ENCODE measurements around the gene UROS.

The UROS gene

DNA sequence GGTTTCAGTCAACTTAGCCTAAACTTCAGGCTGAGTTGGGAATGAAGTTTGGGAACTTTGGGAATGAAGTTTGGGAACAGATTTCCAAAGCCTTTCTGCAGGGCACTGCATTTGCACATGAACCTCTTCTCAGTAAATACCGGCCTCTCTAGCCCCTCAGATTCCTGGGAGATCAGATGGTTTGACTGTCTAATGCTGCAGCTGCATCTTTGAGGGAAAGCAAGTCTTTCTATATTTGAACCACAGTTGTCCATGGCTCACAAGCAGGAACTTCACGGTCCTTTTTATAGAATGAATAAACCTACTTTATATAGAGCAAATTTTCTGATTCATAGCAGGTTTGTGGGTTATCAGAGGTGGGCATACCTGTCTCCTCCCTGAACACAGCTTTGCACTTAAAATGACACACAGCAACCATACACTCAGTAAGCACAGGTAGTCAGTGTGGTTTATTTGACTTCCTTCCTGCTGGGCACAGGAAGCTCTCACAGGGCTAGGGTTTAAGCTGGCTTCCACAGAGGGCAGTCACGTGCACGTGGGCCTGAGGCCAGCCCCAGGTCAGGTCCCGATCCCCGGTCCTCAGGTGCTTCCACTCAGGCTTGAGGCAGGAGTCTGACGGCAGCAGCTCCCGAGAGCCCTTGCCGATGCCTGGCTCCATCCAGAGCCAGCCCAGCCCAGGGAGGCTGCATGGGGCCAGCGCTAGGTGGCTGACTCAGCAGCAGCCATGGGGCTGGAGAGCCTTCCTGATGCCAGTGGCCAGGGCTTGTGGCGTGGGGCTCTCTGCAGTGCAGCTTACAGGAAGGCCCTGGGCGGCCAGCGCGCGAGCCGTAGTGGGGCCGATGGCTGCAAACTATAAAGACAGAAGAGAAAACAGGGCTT is 34.7 kb downstream of the UROS start:
- peaks cover 7 to 17% of the 10 kb centered on the region in 2 donors for H3K4me1 Mint-ChIP-seq
- no peak overlapping the region for H3K27ac Mint-ChIP-seq
- DNase-seq (no peak), ATAC-seq (replicated peaks) (no peak)
- H3K36me3 Mint-ChIP-seq, result peaks cover 40 to 50% of the 10 kb centered on the region in 2 donors
- no peaks in the 10 kb centered on the region for H3K9me3 Mint-ChIP-seq
- no peaks in the 10 kb centered on the region for H3K27me3 Mint-ChIP-seq
- no peak overlapping the region for H3K4me3 Mint-ChIP-seq

DNA sequence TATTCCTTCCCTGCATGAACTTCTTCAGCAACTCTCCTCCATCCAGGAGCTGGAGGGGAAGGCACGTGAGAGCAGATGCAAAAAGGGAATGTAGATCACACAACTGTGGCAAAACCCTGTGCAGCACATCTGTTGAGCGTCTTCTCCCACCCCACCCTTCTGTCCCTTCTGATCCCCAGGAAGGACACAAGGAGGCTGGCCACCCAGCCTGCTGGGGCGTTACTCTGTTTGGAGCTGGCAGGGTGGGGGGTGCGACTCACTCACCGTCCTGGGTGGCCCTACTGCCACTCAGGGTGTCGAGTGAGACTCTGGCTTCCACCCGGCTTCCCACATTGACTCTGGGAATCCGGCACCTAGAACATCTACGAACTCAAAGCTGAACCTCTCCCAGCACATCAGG is 37.3 kb downstream of the UROS start:
- DNase-seq, result no peak
- no peaks in the 10 kb centered on the region for H3K9me3 Mint-ChIP-seq

DNA sequence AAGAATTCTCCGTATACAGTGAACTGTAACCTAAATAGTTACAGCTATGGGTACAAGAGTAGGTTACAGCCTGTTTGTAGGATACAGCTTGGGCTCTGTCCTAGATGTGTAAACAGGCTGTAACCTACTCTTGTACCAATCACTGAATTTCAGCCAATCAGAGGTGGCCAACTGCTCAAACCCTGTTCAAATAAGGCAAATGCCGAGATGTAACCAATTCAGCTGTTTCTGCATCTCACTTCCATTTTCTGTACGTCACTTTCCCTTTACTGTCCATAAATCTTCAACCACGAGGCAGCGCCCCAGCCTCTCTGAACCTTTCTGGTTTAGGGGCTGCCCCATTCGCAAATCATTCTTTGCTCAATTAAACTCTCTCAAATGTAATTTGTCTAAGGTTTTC is 39.1 kb downstream of the UROS start:
- peaks cover 26 to 27% of the 10 kb centered on the region in 2 donors for H3K36me3 Mint-ChIP-seq
- H3K4me3 Mint-ChIP-seq, result no peak overlapping the region
- no peaks in the 10 kb centered on the region for H3K9me3 Mint-ChIP-seq
- no peak for DNase-seq
- H3K27me3 Mint-ChIP-seq, result no peaks in the 10 kb centered on the region
- peaks cover 7 to 13% of the 10 kb centered on the region in 2 donors for H3K4me1 Mint-ChIP-seq
- H3K27ac Mint-ChIP-seq, result no peak overlapping the region
- ATAC-seq (replicated peaks), result peak; percentile 66 to 69

More for the DNA sequence above, 37.3 kb downstream of the UROS start:
- Mint-ChIP-seq H3K27ac (no peak overlapping the region), H3K27me3 (no peaks in the 10 kb centered on the region), H3K36me3 (peaks cover 39% of the 10 kb centered on the region in 2 donors), H3K4me3 (no peak overlapping the region), H3K4me1 (peaks cover 7 to 17% of the 10 kb centered on the region in 2 donors)
- no peak for ATAC-seq (replicated peaks)

DNA sequence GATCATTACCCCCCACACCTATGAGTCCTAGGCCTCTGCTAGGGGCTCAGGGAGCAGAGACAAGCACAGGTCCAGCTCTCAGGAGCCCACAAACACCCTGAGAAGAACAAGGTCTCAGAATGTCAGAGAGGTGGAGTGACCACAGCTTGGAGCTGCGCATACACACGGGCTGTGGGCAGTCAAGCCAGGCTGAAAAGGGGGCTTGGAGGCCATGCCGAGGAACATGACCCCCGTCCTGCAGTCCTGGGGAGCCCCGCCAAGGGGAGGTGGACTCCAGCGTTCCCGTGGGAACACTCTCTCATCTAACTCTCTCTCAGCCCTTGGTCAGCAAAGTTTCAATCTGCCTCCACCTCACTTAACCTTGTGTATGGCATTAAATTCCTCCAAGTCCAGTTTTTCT is 39.6 kb downstream of the UROS start:
- Mint-ChIP-seq H3K4me3 (no peak overlapping the region), H3K9me3 (no peaks in the 10 kb centered on the region), H3K27ac (no peak overlapping the region), H3K27me3 (no peaks in the 10 kb centered on the region), H3K4me1 (peaks cover 7 to 13% of the 10 kb centered on the region in 2 donors), H3K36me3 (peaks cover 20 to 22% of the 10 kb centered on the region in 2 donors)
- ATAC-seq (replicated peaks) (no peak), DNase-seq (no peak)

DNA sequence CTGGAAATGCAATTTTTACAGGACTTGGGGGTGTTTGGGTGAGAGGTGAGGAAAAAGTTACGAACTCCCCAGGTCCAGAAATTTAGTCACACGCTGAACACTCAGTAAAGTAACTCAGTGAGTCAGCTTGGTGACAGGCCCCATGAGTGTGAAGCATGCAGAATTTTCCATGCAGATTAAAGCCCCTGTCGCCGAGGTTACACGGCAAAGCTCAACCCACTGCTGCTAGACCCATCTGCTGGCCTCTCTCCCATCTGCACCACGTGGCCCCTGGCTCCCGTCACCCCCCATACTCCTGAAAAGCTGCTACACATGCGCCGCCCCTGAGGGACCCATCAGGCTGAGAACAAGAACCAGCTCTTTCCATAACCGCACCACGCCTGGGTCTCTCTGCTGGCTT is 40.4 kb downstream of the UROS start:
- Mint-ChIP-seq H3K27me3 (peaks cover 0 to 8% of the 10 kb centered on the region in 2 donors), H3K4me1 (peaks cover 7 to 13% of the 10 kb centered on the region in 2 donors), H3K27ac (no peak overlapping the region), H3K36me3 (peaks cover 16 to 18% of the 10 kb centered on the region in 2 donors), H3K9me3 (no peaks in the 10 kb centered on the region), H3K4me3 (no peak overlapping the region)
- DNase-seq, result no peak
- ATAC-seq (replicated peaks), result no peak

DNA sequence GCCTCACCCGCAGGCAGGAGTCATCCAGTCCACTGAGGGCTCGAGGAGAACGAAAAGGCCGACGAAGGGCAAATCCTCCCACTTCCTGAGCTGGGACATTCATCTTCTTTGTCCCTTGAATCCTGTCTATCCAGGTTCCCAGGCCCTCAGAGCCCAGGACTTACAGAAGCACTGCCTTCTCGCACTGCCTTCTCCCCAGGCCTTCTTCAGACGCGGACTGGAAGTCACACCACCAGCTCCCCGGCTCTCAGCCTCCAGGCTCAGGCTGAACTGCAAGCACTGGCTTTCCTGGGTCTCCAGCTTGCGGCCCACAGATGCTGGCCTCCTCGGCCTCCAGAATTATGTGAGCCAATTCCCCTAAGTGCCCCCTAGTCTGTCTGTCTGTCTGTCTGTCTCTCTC is 41.0 kb downstream of the UROS start:
- no peak for DNase-seq

DNA sequence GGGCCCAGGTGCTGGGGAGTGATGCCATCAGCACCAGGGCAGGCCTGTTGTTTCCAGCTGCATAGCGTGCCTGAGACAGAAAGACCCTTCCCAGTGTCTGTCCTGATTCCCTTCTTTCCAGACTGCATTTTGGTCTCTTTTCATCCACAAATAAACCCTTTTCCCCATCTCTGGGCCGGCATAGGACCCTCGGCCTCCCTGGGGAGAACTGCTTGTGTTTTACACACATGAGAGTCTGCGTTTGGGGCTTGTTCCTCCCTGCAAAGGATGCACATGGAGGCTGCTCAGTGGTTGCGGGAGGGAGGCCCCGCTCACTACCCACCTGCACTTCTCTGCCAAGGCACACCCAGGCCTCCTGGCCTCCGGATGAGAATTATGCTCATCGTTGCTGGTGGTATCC is 41.7 kb downstream of the UROS start:
- H3K9me3 Mint-ChIP-seq, result no peaks in the 10 kb centered on the region
- no peak overlapping the region for H3K27ac Mint-ChIP-seq
- ATAC-seq (replicated peaks) (no peak), DNase-seq (no peak)
- H3K27me3 Mint-ChIP-seq, result peaks cover 0 to 12% of the 10 kb centered on the region in 2 donors
- H3K4me3 Mint-ChIP-seq, result no peak overlapping the region
- H3K4me1 Mint-ChIP-seq, result peaks cover 2 to 5% of the 10 kb centered on the region in 2 donors
- peaks cover 7 to 15% of the 10 kb centered on the region in 2 donors for H3K36me3 Mint-ChIP-seq

More for the DNA sequence above, 41.0 kb downstream of the UROS start:
- ATAC-seq (replicated peaks), result no peak
- H3K36me3 Mint-ChIP-seq, result peaks cover 12 to 15% of the 10 kb centered on the region in 2 donors
- H3K9me3 Mint-ChIP-seq, result no peaks in the 10 kb centered on the region
- H3K4me3 Mint-ChIP-seq, result no peak overlapping the region
- H3K27me3 Mint-ChIP-seq, result peaks cover 0 to 12% of the 10 kb centered on the region in 2 donors
- no peak overlapping the region for H3K27ac Mint-ChIP-seq
- H3K4me1 Mint-ChIP-seq, result peaks cover 5 to 11% of the 10 kb centered on the region in 2 donors

DNA sequence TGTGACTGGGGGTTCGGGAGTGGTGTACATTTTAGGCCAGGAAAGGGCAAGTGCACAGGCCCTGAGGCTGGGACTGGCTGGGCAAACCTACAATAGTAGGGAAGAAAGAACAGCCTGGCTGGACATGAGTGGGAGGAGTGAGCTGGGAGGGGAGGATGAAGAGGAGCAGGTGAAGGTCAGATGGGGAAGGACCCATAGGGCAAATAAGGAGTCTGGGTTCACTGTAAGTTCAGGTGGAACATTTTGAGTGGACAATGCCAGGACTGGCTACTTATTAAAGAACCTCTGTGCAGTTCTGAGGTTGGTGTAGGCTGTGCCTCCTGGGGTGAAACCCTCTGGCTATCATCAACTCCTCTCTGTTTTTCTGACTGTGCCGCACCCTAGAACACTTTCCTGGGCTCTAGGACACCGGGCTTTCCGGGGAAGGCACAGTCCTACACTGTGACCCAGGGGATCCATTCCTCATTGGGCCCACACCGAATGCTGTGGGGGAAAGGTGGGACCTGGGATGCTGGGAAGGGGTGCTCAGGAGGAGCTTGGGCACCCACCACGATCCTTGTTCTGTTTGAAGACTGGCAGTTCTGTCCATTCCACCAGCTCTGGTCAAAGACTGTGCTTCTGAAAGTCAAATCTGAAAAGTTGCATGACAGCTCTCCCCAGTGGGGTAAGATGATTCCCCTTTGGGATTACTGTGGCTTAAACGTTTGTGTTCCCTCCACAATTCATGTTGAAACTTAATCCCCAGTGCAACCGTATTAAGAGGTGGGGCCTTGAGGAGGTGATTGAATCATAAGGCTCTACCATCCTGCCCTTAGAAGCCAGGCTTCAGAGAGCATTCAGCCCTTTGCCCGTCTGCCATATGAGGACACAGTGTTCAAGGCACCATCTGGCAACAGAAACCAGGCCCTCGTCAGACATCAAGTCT is 43.4 kb downstream of the UROS start:
- peaks cover 2 to 5% of the 10 kb centered on the region in 2 donors for H3K4me1 Mint-ChIP-seq
- H3K4me3 Mint-ChIP-seq, result no peak overlapping the region
- ATAC-seq (replicated peaks) (no peak), DNase-seq (no peak)
- H3K27me3 Mint-ChIP-seq, result peaks cover under 1 to 12% of the 10 kb centered on the region in 2 donors
- H3K9me3 Mint-ChIP-seq, result no peaks in the 10 kb centered on the region
- H3K36me3 Mint-ChIP-seq, result peaks cover 3 to 8% of the 10 kb centered on the region in 2 donors
- H3K27ac Mint-ChIP-seq, result no peak overlapping the region

DNA sequence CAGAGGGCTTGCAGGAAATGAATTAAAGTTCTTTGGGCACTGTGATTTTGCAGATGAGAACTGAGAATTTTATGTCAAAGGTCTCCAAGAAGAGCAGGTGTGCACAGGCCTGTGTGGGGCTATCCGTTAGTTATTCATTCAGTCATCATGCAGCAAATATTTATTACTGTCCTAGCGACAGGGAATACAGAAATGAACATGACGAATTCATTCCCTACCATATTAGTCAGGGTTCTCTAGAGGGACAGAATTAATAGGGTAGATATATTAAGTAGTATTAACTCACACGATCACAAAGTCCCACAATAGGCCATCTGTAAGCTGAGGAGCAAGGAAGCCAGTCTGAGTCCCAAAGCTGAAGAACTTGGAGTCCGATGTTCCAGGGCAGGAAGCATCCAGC is 44.5 kb downstream of the UROS start:
- H3K27ac Mint-ChIP-seq, result no peak overlapping the region
- peaks cover 6 to 17% of the 10 kb centered on the region in 2 donors for H3K27me3 Mint-ChIP-seq
- H3K4me1 Mint-ChIP-seq, result no peaks in the 10 kb centered on the region
- no peaks in the 10 kb centered on the region for H3K9me3 Mint-ChIP-seq
- no peak overlapping the region for H3K4me3 Mint-ChIP-seq
- no peak for ATAC-seq (replicated peaks)
- no peak for DNase-seq
- H3K36me3 Mint-ChIP-seq, result peaks cover 7 to 8% of the 10 kb centered on the region in 2 donors

DNA sequence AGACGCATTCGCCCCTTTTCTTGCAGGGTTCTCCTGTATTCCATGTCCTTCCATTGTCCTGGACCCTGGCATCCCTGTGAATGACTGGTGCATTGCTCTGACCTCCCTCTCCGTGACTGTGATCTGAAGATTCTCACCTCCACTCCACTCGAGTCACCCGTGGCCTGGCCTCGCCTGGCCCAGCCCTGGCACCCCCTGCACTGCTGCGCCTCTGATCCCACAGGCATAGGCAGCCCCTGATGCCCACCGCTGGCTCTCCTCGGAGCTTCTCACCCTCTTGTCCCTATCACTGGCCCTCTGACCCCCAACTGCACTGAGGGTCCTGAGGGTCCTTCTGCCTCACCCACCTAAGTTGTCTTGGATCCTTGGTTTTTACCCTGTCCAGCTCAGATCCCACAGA is 45.3 kb downstream of the UROS start:
- Mint-ChIP-seq H3K27ac (no peak overlapping the region), H3K9me3 (no peaks in the 10 kb centered on the region), H3K27me3 (peaks cover 6 to 17% of the 10 kb centered on the region in 2 donors), H3K4me1 (no peaks in the 10 kb centered on the region), H3K4me3 (no peak overlapping the region), H3K36me3 (peaks cover 7 to 8% of the 10 kb centered on the region in 2 donors)
- DNase-seq (no peak), ATAC-seq (replicated peaks) (no peak)

DNA sequence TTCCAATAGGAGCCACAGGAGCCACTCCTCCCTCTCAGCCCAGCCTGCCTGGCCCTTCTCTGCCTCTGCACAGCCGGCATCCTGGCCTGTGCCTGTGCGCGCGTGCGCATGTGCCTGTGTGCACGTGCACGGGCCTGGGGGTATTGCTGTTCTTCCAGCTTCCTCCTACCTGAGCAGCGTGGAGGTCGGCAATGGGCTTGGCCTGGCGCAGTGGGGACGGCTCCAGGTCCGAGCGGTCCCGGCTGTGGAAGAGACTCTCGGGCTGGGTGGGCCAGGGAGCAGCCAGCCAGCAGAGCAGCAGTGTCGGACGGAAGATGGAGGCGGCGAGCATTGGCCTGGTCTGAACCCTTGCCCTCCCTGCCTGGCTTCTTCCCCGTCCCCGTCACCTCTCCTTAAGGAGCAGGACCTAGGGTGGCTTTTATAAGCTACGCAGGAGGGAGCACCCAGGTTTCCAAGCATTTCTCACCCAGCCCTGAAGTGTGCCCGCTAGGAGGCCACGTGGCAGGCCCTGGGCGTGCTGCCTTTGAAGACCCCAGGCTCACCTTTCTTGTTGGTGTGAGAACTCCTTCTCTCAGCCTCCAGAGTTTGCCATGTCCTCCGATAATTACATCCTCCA is 47.5 kb downstream of the UROS start, which contains the start of gene MMP21:
MMP21 (minus strand) TSS at position 331 of the 616 bp plus-strand sequence; CDS start at position 331, 0 bp downstream.
- ATAC-seq (replicated peaks), result no peak
- H3K9me3 Mint-ChIP-seq, result no peaks in the 10 kb centered on the region
- H3K36me3 Mint-ChIP-seq, result peaks cover 2 to 10% of the 10 kb centered on the region in 2 donors

DNA sequence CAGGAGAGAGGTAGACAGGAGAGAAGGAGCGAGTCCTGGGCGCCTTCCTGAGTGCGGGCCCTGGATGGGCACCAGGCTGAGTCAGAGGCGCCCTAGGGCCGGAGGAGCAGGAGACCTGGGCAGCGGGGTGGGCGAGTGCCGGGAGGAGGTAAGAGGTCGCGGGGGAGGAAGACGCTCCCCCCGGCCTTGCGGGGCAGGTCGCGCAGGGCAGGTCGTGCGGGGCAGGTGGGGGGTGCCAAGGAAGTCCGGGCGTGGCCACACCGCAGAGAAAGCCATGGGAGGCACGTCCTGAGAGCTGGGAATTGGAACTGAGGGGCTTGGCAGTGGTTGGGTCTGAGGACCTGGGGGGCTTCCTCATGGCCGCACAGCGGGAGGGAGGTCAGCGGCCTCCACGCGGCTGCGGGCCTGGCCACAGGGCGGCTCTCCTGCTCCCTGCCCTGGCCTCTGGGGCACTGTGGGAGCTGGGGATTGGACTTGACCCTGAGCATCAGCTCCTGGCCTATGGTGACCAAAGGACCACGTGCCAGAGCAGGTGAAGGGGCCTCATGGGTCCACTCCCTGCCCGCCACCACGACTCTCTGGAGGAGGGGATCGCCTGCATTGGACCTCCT is 48.4 kb downstream of the UROS start:
- Mint-ChIP-seq H3K27me3 (peaks cover 6 to 20% of the 10 kb centered on the region in 2 donors), H3K4me1 (no peaks in the 10 kb centered on the region), H3K4me3 (no peak overlapping the region), H3K9me3 (no peaks in the 10 kb centered on the region), H3K27ac (no peak overlapping the region), H3K36me3 (peaks cover 2 to 13% of the 10 kb centered on the region in 2 donors)
- no peak for DNase-seq
- no peak for ATAC-seq (replicated peaks)

More for the DNA sequence above, 47.5 kb downstream of the UROS start, which contains the start of gene MMP21:
- DNase-seq, result no peak
- Mint-ChIP-seq H3K27ac (no peak within 1 kb of the TSS), H3K4me3 (no peak within 1 kb of the TSS), H3K4me1 (no peaks in the 10 kb centered on the region), H3K27me3 (peaks cover 6 to 20% of the 10 kb centered on the region in 2 donors)

DNA sequence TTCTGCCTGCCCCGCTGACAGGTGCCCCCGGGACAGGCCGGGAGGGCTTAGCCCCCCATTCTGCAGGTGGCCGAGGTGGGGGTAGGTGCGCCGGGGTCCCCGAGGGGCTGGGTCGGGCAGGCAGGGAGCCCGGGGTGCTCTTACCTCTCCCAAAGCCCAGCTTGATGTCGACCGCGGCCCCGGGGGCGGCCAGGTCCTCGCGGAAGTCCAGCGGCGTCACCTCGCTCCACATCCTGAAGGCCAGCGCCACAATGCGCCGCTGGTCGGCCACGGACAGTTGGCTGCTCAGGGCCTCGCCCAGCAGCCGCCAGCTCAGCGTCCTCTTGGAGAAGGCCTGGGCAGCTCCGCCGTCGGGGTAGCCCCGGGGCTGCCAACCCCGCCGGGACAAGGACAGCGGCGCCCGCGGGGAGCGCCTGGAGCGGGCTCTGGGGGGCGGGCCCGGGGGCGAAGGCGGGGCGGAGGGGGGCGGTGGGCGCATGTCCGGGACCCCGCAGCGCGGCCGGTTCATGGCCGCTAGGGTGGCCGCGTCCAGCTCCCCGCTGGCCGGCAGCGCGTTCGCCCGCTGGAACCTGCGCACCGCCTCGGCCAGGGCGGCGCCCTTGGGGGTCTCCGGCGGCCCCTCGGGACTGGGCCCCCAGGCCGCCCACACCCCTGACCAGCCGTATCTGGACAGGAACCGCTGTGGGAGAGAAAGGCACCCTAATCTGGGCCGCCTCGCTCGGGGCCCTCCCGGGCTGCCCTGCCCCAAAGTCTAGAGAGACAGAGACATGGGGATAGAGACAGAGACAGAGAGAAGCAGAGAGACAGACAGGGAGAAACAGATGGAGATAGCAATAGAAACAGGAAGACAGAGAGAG is 49.1 kb downstream of the UROS start:
- no peaks in the 10 kb centered on the region for H3K9me3 Mint-ChIP-seq
- H3K27ac Mint-ChIP-seq, result no peak overlapping the region
- H3K27me3 Mint-ChIP-seq, result peaks cover 6 to 20% of the 10 kb centered on the region in 2 donors
- DNase-seq (no peak), ATAC-seq (replicated peaks) (no peak)
- H3K4me1 Mint-ChIP-seq, result no peaks in the 10 kb centered on the region
- H3K4me3 Mint-ChIP-seq, result no peak overlapping the region
- H3K36me3 Mint-ChIP-seq, result peaks cover 5 to 18% of the 10 kb centered on the region in 2 donors
